NCI-H2171 treated with DMSO at 0.1 percent for 48 hours (cell line): Measurements from ENCODE around the gene CSRNP2.
"Not testable (repeated sequence)": the region's sequence is repeated elsewhere in the genome, so short reads cannot be mapped to it uniquely, and the experiment has no call there.

Source experiments
- DNase-seq: peaks from one replicate; lab custom pipeline; 2025; lab: John Stamatoyannopoulos, UW

CSRNP2 gene

GRCh38 chr12:51027342-51027835 is 56.0 kb downstream of the CSRNP2 start:
- no peak for DNase-seq

- peak; percentile 96 for DNase-seq
Observed at GRCh38 chr12:51025836-51026638, 57.4 kb downstream of the CSRNP2 start, which contains the start of gene SLC11A2. Gene SLC11A2, minus strand, starts transcription at chr12:51026384. Its CDS starts 15,656 bp downstream, at chr12:51010728.

- peak; percentile 34 for DNase-seq
Observed at GRCh38 chr12:51025338-51025835, 58.0 kb downstream of the CSRNP2 start.

GRCh38 chr12:51023625-51024382 is 59.6 kb downstream of the CSRNP2 start:
- no peak for DNase-seq

GRCh38 chr12:51021694-51022093 is 61.7 kb downstream of the CSRNP2 start:
- DNase-seq, result no peak

GRCh38 chr12:51020448-51021182 is 62.8 kb downstream of the CSRNP2 start:
- no peak for DNase-seq

GRCh38 chr12:51019927-51020326 is 63.5 kb downstream of the CSRNP2 start:
- no peak for DNase-seq

- DNase-seq, result no peak
Observed at GRCh38 chr12:51018956-51019355, 64.4 kb downstream of the CSRNP2 start.

- DNase-seq, result no peak
Observed at GRCh38 chr12:51017452-51017851, 65.9 kb downstream of the CSRNP2 start.

GRCh38 chr12:51014467-51014866 is 68.9 kb downstream of the CSRNP2 start:
- DNase-seq, result not testable (repeated sequence)

GRCh38 chr12:51013441-51013840 is 70.0 kb downstream of the CSRNP2 start:
- no peak for DNase-seq

GRCh38 chr12:51012570-51013236 is 70.7 kb downstream of the CSRNP2 start:
- no peak for DNase-seq

- no peak for DNase-seq
Observed at GRCh38 chr12:51011955-51012354, 71.4 kb downstream of the CSRNP2 start.
